HG03469 (cell line): ENCODE measurements around the gene BACE1-AS.
"Not testable (repeated sequence)": the region's sequence is repeated elsewhere in the genome, so short reads cannot be mapped to it uniquely, and the experiment has no call there.

Source experiments
- ATAC-seq: cut with Tn5 transposase; IDR thresholded peaks from one replicate; pipeline ENCODE4 v1.9.1; 2021; ENCODE audit warnings: mild to moderate bottlenecking, moderate library complexity, moderate number of reproducible peaks; ENCODE audit not compliant: unreplicated experiment

The BACE1-AS gene

DNA sequence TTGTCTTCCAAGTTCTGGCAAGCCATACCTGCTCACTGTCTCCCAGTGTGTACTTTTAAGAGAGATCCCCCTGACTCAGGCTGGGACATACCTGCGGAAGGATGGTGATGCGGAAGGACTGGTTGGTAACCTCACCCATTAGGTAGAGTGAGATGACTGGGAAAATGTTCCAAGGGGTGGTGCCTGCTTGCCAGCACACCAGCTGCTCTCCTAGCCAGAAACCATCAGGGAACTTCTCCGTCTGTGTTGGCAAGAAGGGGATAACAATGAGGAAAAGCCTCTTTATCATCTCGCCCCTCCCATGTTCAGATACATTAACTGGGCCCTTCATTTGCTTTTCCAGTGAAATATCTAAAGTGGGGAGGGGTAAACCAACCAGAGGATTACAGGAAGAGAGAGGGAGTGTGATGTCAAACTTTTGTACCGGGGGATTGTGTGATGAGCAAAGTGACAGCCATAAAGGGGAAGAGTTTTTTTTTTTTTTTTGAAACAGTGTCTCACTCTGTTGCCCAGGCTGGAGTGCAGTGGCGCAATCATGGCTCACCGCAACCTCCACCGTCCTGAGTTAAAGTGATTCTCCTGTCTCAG lies at the start of gene BACE1-AS:
Gene BACE1-AS (plus strand): TSS at position 538 of the 588 bp plus-strand sequence.
- no peak for ATAC-seq

DNA sequence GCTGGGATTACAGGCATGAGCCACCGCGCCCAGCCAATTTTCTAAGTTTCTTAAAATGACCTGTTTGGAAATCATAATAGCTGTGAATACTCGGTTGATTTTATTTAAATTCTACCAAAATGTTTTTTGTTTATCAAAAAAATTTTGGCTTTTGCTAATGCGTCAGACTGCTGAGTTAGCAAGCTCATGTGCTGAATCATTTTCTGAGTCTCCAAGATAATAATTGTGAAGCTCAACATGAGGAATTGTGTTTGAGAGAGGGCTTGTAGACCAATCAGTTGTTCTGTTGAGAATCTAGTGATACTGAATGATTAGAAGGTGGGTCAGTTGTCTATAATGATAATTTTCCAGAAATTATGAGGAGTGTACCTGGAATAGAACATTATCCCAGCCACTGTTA lies 42.8 kb upstream of the BACE1-AS start:
- no peak for ATAC-seq

DNA sequence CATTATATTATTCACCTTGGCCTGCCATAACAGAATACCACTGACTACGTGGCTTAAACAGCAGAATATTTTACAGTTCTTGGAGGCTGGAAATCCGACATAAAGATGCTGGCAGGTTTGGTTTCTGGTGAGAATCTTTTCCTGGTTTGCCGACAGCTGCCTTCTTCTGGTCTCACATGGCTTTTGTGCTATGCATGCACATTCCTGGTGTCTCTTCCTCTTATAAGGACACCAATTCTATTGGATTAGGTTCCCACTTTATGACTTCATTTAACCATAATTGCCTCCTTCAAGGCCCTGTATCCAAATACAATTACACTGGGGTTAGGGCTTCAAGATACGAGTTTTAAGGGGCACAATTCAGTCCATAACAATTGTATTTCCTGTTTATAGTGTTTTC lies 41.6 kb upstream of the BACE1-AS start:
- no peak for ATAC-seq

DNA sequence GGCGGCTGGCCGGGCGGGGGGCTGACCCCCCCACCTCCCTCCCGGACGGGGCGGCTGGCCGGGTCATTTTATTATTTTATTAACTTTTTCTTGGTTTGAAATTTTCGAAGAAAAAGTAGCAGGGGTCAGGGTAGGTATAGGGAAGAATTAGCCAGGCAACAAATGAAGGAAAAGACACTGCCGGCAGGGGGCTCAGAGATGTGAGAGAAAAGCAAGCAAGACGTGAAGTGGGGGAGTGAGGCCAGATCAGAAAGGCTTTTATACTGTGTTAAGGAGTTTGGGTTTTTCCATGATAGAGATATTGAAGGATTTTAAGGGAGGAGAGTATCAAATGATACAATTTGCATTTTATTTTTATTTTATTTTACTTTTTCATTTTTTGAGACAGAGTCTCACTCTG lies 39.6 kb upstream of the BACE1-AS start:
- no peak for ATAC-seq

DNA sequence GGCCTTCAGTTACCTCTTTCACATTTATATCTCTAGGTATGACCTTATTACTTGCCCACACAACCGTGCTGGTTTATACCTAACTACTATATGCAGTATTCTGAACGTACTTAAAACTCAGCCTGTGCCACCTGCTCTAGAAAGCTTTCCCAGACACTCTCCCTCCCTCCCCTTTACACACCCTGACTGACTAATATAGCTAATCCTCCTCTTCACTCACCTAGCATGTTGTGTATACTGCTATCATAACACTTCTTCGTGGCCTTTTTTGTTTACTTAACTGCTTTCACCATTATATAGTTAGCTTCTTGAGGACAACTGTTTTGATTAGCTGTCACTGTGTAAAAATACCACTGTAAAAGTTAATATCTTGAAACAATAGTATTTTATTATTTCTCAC lies 35.2 kb upstream of the BACE1-AS start:
- ATAC-seq: no peak

DNA sequence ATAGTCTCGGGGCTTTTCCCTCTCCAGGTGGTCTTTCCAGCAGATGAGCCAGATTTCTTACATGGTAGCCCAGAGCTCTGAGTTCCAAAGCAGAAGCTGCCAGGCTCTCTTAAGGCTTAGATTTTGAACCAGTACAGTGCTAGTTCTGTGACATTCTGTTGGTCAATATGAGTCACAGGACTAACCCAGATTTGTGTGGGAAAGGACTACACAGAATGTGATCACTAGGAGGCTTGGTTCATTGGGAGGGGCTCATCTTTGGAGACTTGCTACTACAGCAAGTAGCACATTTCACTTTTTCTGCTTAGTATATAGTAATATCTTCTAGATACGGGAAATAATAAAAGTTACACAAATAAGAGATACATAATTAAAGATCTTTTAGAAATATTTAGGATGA lies 34.6 kb upstream of the BACE1-AS start:
- ATAC-seq: no peak

DNA sequence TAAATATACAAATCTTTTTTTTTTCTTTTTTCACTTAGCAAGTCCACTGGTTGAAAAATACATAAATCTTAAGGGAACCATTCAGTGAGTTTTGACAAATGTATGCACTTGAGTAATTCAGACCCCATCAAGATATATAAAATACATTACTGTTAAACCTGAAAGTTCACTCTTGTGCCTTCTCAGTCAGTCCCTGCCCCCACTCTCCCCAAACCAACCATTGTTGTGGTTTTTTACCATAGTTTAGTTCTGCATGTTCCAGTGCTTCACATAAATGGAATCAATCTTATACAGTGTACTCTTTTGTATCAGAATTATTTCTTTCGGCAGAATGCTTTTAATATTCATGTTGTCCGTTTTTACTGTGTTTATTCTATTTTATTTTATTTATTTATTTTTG lies 32.6 kb upstream of the BACE1-AS start:
- no peak for ATAC-seq

DNA sequence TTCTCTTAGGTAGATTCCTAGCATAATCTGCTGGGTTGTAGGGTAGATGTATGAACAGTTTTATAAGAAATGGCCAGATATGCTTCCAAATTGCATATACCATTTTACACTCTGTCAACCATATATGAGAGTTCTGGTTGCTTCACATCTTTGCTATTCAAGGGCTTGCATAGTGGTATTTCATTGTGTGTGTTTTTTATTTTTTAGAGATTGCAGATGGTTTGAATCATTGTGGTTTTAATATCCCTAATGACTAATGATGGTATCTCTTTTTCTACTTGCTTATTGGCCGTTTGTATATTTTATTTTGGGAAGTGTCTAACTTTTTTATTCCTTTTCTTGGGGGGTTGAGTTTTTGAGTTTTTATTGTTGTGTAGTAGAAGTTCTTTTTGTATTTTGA lies 31.7 kb upstream of the BACE1-AS start:
- ATAC-seq: no peak

DNA sequence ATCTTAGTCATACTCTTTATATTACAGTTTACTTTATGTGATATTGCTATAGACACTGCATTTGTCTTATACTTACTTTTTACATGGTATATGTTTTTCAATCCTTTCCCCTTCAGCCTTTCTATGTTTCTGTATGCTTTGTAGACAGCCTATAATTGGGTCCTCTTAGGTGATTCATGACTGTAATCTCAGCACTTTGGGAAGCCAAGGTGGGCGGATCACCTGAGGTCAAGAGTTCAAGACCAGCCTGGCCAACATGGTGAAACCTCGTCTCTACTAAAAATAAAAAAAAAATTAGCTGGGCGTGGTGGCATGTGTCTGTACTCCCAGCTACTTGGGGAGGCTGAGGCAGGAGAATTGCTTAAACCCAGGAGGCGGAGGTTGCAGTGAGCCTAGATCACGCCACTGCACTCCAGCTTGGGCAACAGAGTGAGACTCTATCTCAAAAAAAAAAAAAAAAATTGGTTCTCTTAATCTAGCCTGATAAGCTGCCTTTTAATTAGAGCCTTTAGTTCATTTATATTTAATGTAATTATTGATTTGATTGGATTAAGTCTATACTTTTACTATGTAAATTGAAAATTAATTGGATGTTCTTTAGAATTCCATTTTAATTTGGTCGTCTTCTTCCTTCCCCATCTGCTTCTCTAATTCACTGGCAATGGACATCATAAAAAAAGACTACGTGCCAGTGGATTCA lies 26.4 kb upstream of the BACE1-AS start:
- not testable (repeated sequence) for ATAC-seq

DNA sequence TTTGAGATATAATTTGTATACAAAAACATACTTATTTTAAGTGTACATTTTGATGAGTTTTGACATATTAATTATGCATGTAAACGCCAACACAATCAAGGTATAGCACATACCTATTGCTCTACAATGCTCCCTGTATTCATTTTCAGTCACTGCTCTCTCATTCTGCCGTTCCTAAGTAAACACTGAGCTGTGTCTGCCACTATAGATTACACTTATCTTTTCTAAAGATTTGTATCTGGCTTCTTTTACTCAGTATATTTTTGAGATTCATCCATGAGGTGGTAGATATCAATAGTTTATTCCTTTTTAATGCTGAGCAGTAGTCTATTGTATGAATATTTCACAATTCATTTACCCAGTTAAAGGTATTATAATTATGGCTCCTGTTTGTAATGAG lies 25.4 kb upstream of the BACE1-AS start:
- ATAC-seq: no peak

DNA sequence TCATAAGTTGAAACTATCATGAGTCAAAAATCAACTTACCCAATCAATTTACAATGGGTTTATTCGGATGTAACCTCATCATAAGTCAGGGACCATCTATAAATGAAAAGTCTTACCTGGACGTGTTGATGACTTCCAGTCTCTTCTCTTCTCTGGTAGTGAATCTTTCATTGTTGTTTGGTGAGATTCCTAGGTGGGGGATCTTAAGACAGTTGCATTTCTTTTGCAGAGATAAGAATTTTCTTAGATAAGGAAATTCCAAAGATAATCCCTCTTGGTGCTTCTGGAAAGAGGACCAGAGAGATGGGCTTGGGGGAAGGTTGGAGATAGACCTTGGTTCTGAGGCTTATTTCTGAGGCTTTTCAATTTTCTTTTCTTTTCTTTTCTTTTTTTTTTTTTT lies 21.3 kb upstream of the BACE1-AS start:
- no peak for ATAC-seq

DNA sequence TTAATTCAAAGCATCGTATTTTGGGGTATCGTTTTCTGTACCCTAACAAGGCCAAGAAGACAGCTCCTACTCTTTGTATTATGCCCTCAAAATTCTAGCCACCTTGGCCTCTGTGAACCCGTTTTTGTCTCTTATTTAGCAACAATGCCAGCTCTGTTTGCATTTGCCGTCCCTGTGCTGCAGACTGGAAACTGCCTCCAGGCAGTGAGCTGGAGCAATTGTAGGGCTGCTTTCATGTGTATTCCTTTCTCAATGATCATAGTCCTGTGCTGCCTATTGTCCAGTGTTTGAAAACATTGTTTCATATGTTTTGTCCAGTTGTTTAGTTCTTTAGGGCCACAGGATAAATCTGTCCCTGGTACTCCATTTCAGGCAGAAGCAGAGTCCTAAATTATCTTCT lies 19.9 kb upstream of the BACE1-AS start:
- no peak for ATAC-seq

DNA sequence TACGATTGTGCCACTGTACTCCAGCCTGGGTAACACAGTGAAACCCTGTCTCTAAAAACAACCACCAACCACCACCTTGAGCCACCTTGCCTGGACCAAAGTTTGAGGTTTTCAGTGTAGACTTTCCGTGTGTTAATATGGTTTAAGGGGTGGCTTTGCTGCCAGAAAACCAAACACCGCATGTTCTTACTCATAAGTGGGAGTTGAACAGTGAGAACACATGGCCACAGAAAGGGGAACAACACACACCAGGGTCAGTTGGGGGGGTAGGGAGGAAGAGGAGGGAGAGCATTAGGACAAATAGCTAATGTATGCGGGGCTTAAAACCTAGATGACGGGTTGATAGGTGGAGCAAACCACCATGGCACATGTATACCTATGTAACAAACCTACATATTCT lies 19.0 kb upstream of the BACE1-AS start:
- not testable (repeated sequence) for ATAC-seq

DNA sequence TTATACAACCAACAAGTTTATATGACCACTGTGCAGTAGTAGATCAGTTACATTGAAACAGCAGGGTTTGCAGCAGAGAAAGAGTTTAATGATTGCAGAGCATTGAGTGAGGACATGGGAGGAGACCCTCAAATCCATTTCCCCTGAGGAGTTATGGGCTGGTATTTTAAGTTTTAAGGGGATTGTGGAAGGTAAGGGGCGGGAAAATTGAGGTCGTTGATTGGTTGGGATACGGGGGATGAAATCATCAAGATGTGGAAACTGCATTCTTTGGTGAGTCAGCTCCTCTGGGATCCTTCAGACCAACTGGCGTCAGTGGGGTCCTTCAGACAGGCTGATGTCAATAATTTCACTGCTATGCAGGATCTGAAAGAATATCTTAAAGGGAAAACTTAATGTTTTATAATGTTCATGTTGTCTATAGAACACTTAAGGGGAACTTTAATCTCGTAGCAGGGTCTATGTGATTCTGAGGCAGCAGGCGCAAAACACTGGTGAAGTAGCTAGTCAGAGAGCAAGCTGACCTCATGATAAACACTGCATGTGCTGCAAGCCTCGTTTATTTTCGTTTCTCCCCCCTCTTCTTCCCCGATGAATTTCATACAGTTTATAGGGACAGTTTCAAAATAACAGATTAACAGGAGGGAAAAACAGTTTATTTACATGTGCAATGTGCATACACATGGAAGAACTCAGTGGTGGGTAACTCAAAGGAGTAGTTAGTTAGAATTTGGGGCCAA lies 17.4 kb upstream of the BACE1-AS start:
- no peak for ATAC-seq

DNA sequence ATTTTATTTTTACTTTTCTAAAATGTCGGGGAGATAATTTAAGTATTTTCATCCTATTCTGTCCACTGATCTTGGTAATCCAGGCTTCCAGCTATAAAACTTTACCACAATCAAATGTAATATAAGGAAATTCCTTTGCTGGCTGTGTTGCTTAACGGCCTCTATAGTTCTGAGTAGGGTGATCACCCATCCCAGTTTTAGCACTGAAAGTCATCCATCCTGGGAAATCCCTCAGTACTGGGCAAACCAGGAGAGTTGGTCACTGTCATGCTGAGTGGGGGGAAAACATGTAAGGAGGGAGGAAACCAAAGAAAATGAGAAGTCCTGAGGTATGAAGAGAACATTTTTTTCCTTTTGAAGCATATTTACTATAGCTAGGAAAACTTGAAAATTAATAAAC lies 12.8 kb upstream of the BACE1-AS start:
- ATAC-seq: no peak

DNA sequence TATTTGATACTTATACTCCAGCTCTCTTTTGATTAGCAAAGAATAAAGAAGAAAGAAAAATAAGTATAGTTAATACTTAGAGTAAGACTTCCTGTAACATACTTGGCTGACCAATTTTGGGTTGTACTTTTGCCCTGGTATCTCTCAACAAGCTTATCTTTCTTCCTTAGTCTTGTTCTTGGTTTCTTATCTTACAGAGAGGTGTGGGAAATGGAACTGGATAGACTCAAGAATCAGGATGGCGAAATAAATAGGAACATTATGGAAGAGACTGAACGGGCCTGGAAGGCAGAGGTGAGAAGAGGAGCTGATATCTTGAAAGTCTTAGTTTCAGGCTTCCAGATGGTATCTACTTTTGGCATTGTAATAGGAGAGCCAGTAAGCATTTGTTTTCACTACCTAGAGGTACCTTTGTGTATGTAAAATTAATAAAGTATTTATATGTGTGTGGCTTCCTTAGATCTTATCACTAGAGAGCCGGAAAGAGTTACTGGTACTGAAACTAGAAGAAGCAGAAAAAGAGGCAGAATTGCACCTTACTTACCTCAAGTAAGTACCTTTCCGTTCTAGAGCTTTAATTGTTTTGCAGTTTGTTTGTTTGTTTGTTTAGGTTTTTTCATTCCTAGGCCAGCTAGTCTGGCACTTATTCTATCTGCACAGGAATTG lies 11.3 kb upstream of the BACE1-AS start:
- ATAC-seq: no peak

DNA sequence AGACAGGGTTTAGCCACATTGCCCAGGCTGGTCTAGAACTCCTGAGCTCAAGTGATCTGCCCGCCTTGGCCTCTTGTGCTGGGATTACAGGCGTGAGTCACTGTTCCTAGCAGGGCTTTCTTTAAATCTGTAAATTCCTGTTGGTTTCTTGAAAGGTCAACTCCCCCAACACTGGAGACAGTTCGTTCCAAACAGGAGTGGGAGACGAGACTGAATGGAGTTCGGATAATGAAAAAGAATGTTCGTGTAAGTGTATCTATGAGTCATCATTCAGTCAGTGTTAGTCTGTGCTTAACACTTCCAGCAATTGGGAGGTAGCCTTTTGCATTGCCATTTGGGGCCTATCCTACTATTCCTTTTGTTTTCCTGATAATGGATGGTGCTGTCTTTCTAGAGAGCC lies 10.0 kb upstream of the BACE1-AS start:
- ATAC-seq: no peak

DNA sequence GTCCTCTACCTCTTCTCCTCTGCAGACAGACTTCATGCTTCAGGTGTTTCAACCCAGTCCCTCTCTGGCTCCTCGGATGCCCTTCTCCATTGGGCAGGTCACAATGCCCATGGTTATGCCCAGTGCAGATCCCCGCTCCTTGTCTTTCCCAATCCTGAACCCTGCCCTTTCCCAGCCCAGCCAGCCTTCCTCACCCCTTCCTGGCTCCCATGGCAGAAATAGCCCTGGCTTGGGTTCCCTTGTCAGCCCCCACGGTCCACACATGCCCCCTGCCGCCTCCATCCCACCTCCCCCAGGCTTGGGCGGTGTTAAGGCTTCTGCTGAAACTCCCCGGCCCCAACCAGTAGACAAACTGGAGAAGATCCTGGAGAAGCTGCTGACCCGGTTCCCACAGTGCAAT lies 9.3 kb upstream of the BACE1-AS start:
- ATAC-seq: no peak

DNA sequence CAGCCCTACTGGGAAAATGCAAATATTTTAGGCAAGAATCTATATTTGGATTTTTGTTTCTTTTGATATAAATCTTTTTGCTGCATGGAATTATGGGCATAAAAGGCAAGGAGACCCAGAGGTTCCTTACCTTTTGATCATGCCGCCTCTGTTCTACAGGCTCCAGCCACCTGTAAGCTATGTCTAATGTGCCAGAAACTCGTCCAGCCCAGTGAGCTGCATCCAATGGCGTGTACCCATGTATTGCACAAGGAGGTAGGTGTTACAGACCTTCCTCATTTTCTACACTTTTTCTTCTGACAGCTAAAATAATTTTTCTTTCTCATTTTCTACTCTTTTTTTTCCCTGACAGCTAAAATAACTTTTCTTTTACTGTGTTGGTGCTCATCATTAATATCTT lies 8.2 kb upstream of the BACE1-AS start:
- no peak for ATAC-seq

DNA sequence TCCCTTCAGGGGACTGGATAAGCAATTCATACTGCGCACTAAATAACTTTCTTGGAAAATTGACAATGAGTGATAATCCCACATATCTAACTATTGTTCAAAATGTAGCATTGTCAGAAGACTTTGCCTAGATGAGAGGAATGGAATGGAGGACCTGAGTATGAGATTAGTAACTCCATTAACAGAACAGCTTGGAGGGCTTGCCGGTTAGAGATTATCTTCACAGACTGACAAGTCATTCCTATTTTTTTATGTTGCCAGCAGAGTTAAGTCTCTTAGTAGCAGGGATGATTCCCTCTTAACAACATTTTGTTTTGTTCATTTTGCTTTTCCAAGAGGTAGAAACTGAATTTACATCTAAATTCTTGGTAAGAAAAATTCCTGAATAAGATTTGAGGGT lies 7.1 kb upstream of the BACE1-AS start:
- no peak for ATAC-seq

DNA sequence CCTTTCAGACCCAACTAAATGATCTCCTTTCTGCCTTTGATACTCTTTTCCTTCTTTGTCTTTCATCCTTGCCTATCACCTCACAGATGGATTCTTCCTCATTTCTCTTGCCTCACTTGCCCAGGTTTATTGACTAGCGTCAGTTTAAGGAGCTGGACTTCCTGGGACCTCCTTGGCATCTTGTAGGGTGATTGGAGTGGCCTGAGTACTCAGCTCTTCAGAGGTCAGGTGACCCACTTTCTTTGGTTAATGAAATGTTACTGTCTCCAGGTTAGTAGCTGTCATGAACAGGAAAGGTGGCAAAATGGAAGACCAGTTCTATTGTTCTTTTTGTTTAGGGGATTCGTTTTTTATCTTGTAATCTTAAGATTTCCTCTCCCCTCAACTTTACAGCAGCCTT lies 4.6 kb upstream of the BACE1-AS start:
- no peak for ATAC-seq

DNA sequence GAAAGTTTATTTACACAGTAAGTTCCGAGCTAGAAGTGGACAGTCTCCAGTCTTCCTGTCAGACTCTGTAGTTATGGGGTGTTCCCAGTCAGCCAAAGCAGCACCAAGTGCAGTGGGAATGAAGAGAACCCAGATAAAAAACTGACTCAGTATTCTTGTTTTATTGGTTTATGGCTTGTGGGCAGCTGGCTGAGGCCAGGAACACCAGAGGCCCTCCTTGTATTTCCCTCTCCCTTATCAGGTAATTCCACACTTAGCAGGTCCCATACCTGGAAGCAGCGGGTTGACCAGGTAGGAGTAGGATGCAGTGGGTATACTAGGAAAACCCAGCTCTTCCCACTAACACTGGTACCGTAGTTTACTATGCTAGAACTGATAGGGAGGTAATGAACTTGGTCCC lies 3.5 kb upstream of the BACE1-AS start:
- ATAC-seq: no peak
